Tibial nerve (tissue), 4 donors: ENCODE results near the gene RPL6. TPM values are rescaled to one million over a fixed set of nuclear protein-coding genes. Genes with fewer than 3 reads are reported as not detected.

ENCODE experiments used
- DNase-seq, 2 donors: peaks; one replicate each; pipeline ENCODE4 v3.0.0-alpha.2; 2019; ENCODE audit warnings: low spot score in 2 of 2
- H3K27ac ChIP-seq, 4 donors: fragments of 200-600 bp; sonication (generic) in 3 of 4; one replicate each; pipeline ENCODE4 v1.5.1; 2017 to 2019; ENCODE audit warnings: mild to moderate bottlenecking in 1 of 4
- H3K27me3 ChIP-seq, 2 donors: fragments of 200-600 bp; sonication (generic) in 1 of 2; one replicate each; pipeline versions ENCODE4 v1.5.1 to v1.6.0; 2017 to 2019
- H3K36me3 ChIP-seq, 3 donors: fragments of 200-600 bp; sonication (generic); one replicate each; pipeline ENCODE4 v1.5.1; 2018 to 2019
- H3K4me1 ChIP-seq, 4 donors: fragments of 200-600 bp; sonication (generic) in 3 of 4; one replicate each; pipeline ENCODE4 v1.5.1; 2017 to 2019
- H3K4me3 ChIP-seq, 4 donors: fragments of 200-600 bp; sonication (generic) in 3 of 4; one replicate each; pipeline ENCODE4 v1.5.1; 2017 to 2019; ENCODE audit warnings: mild to moderate bottlenecking in 1 of 4, moderate library complexity in 1 of 4
- H3K9me3 ChIP-seq, 4 donors: fragments of 200-600 bp; sonication (generic) in 3 of 4; one replicate each; pipeline ENCODE4 v1.5.1; 2017 to 2019
- CTCF ChIP-seq, 5 experiments: fragments of 200-600 bp in 3 of 5; fragments of 450-650 bp in 2 of 5; sonication (generic) in 3 of 5; IDR thresholded peaks; one replicate each; pipeline ENCODE4 v1.5.1; 2016 to 2019; ENCODE audit warnings: antibody characterized with exemption in 5 of 5, mild to moderate bottlenecking in 3 of 5, moderate library complexity in 2 of 5
- EP300 ChIP-seq, 2 donors: sonication (generic); formaldehyde crosslinking; IDR thresholded peaks; one replicate each; pipeline ENCODE4 v1.6.1; 2017; ENCODE audit warnings: antibody characterized with exemption in 2 of 2, mild to moderate bottlenecking in 1 of 2
- POLR2A ChIP-seq, 2 donors: fragments of 450-650 bp; IDR thresholded peaks; one replicate each; pipeline ENCODE4 v1.6.1; 2017; ENCODE audit warnings: antibody characterized with exemption in 2 of 2, mild to moderate bottlenecking in 2 of 2, moderate library complexity in 2 of 2
- WGBS, 2 donors: methylation state at CpG; one replicate each; pipeline ENCODE4 v1.1.5; 2018; 5-methylcytosine and 5-hydroxymethylcytosine counted together
- total RNA-seq, 4 donors: library from RNA; depleted of rRNA; stranded (reverse); fragments of >200 nt; gene quantifications; one replicate each; pipeline ENCODE4 v1.1.0, GENCODE V29; 2016

The RPL6 gene
- total RNA-seq, 4 donors from 2014 or later = 947 to 1,473 (median 1,061) TPM

- no peak for DNase-seq
- no peaks in the 10 kb centered on the region for H3K36me3 ChIP-seq
- H3K4me1 ChIP-seq = peaks cover 0 to 10% (median 2%) of the 10 kb centered on the region in 4 donors
- WGBS, 2 donors = 81 to 82% methylated on average over 5 of the region's 5 CpGs
- no peak overlapping the region for H3K4me3 ChIP-seq
- H3K27ac ChIP-seq = no peak overlapping the region
- no peaks in the 10 kb centered on the region for H3K27me3 ChIP-seq
- no peaks in the 10 kb centered on the region for H3K9me3 ChIP-seq
- TF ChIP-seq POLR2A (IDR thresholded peaks at IDR 0.05) (no peak), EP300 (IDR thresholded peaks at IDR 0.05) (no peak), CTCF (IDR thresholded peaks at IDR 0.05) (no peak)
Measured at GRCh38 chr12:112375105-112375504, 34.3 kb downstream of the RPL6 start.

GRCh38 chr12:112374166-112374740 is 35.2 kb downstream of the RPL6 start:
- no peak overlapping the region for H3K4me3 ChIP-seq
- no peaks in the 10 kb centered on the region for H3K27me3 ChIP-seq
- TF ChIP-seq POLR2A (IDR thresholded peaks at IDR 0.05) (no peak), CTCF (IDR thresholded peaks at IDR 0.05) (no peak), EP300 (IDR thresholded peaks at IDR 0.05) (no peak)
- no peak for DNase-seq
- H3K4me1 ChIP-seq = peaks cover 0 to 2% (median 0%) of the 10 kb centered on the region in 4 donors
- no peaks in the 10 kb centered on the region for H3K9me3 ChIP-seq
- H3K27ac ChIP-seq = no peak overlapping the region
- H3K36me3 ChIP-seq = no peaks in the 10 kb centered on the region
- 75 to 98% methylated on average over 3 of the region's 3 CpGs for WGBS, 2 donors

GRCh38 chr12:112370868-112371510 is 38.4 kb downstream of the RPL6 start:
- Histone ChIP-seq H3K36me3 (no peaks in the 10 kb centered on the region), H3K4me1 (no peaks in the 10 kb centered on the region), H3K9me3 (no peaks in the 10 kb centered on the region), H3K27ac (no peak overlapping the region), H3K4me3 (no peak overlapping the region), H3K27me3 (no peaks in the 10 kb centered on the region)
- 78 to 80% methylated on average over 8 of the region's 8 CpGs for WGBS, 2 donors
- DNase-seq = no peak
- TF ChIP-seq EP300 (IDR thresholded peaks at IDR 0.05) = no peak
- TF ChIP-seq POLR2A (IDR thresholded peaks at IDR 0.05) = no peak

- no peak for DNase-seq
- Histone ChIP-seq H3K36me3 (no peaks in the 10 kb centered on the region), H3K9me3 (no peaks in the 10 kb centered on the region), H3K4me1 (no peaks in the 10 kb centered on the region), H3K27me3 (no peaks in the 10 kb centered on the region), H3K27ac (no peak overlapping the region), H3K4me3 (no peak overlapping the region)
- no peak for TF ChIP-seq EP300 (IDR thresholded peaks at IDR 0.05)
- TF ChIP-seq POLR2A (IDR thresholded peaks at IDR 0.05) = no peak
- no peak for TF ChIP-seq CTCF (IDR thresholded peaks at IDR 0.05)
- WGBS, 2 donors = 39 to 42% methylated on average over 1 of the region's 1 CpG
Measured at GRCh38 chr12:112370199-112370598, 39.2 kb downstream of the RPL6 start.

GRCh38 chr12:112368856-112369255 is 40.5 kb downstream of the RPL6 start:
- Histone ChIP-seq H3K27me3 (no peaks in the 10 kb centered on the region), H3K36me3 (no peaks in the 10 kb centered on the region), H3K4me3 (no peak overlapping the region), H3K9me3 (no peaks in the 10 kb centered on the region), H3K27ac (no peak overlapping the region), H3K4me1 (no peaks in the 10 kb centered on the region)
- TF ChIP-seq CTCF (IDR thresholded peaks at IDR 0.05) (no peak), POLR2A (IDR thresholded peaks at IDR 0.05) (no peak), EP300 (IDR thresholded peaks at IDR 0.05) (no peak)
- 49 to 50% methylated on average over 6 of the region's 6 CpGs for WGBS, 2 donors
- no peak for DNase-seq
